GM12891 (cell line): ENCODE results near the gene LOXL4.

Source experiments
- POLR2A ChIP-seq: IDR thresholded peaks from 2 replicates; pipeline ENCODE4 v1.6.1; 2011; ENCODE audit warnings: low read depth, low read length, control low read depth
- POLR2AphosphoS5 ChIP-seq: IDR thresholded peaks from 2 replicates; pipeline ENCODE4 v1.6.1; 2011; ENCODE audit warnings: low read depth, low read length, control low read depth
- SPI1 ChIP-seq: IDR thresholded peaks from 2 replicates; pipeline ENCODE4 v1.6.1; 2011; ENCODE audit warnings: low read depth, low read length, control low read depth
- TAF1 ChIP-seq: IDR thresholded peaks from 2 replicates; pipeline ENCODE4 v1.6.1; 2011; ENCODE audit warnings: low read depth, low read length, control low read depth

GRCh38 chr10:98257961-98258360 is 10.0 kb downstream of the LOXL4 start:
- no peak for TF ChIP-seq POLR2A
- no peak for TF ChIP-seq POLR2AphosphoS5
- no peak for TF ChIP-seq SPI1
- no peak for TF ChIP-seq TAF1
